Fibroblast of gingiva (primary cell): ENCODE results near the gene NR1H4.
"Not testable (repeated sequence)": the region's sequence is repeated elsewhere in the genome, so short reads cannot be mapped to it uniquely, and the experiment has no call there.

Experiments used
- DNase-seq: peaks from one replicate; pipeline ENCODE4 v3.0.0-alpha.2; 2011; ENCODE audit warnings: low read depth

Gene NR1H4

DNA sequence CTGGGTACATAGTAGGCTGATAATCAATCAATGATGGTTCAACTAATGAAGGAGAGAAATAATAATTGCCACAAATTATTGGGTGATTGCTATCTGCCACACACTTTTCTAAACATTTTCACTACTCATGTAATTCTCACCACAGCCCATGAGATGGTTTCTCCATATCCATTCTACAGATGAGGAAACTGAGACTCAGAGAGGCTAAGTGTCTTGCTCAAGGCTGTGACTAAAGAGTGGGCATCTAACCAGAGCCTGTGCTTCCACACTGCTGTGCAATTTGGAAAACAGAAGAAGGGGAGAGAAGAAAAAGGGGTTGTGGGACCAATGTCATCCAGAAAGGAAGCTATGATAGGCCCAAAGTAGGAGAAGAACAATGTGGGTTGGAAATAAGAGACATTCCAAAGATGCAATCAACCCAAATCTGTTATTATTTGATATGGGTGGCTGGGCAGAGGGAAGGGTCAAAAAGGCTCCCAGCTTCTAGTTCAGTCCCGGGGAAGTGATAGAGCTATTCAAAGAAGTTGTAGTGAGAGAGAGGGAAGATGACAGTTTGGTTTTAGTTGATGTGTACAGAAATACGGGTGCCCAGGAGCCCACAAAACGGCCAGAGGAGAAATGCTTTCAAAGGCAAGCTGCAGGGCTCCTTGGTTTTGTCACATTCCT, 483 bp upstream of the NR1H4 start:
- no peak for DNase-seq

DNA sequence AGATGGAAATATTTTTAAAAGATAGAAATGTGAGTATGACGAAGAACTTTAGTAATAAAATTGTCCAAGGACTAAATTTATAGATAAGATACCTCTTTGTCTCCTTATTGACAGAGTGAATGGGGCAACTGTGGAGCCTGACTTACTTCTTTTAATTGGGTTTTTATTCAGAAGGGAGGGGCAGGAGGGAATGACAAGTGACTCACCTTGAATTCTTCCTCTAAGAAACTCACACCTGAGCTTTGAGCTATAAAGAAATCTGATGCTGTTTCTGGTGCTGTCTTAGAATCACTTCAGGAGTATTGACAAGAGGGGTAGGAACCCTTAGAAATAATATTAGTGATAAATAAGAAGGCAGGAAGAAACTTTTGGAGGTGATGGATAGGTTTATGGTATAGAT, 951 bp downstream of the NR1H4 start:
- no peak for DNase-seq

DNA sequence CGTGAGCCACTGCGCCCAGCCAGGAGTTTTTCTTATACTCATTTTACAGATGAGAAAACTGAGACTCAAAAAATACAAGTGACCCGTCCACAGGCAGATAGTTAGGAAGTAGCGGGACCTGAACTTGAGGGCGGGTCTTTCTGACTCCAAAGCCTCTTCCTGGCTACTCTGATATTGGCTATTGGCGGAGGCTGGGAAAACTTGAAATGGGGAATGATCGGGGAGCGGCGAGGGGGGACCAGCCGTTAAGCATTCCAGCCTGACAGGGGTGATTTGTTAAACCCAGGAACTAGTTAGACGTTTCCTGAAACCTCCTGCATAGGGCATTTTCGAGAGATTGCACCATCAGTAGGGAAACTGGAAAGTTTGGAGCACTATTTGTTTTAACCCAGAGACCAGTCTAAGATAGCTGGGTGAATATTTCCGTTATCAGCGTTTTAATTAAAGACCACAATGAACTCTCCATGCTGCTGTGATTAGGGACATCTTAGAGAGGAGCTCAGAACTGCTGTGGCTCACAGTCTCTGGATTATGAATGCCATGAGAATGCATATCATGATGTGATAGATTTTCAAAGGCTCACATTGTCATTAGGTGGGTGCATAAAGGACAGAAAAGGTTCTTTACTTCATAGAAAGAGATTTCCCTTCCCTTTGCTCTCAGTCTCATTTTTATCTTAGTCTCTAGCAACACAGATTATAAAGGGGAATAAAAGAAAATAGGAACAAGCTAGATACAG, 2.5 kb downstream of the NR1H4 start:
- no peak for DNase-seq

GRCh38 chr12:100481021-100481420, 7.4 kb downstream of the NR1H4 start:
- no peak for DNase-seq

DNA sequence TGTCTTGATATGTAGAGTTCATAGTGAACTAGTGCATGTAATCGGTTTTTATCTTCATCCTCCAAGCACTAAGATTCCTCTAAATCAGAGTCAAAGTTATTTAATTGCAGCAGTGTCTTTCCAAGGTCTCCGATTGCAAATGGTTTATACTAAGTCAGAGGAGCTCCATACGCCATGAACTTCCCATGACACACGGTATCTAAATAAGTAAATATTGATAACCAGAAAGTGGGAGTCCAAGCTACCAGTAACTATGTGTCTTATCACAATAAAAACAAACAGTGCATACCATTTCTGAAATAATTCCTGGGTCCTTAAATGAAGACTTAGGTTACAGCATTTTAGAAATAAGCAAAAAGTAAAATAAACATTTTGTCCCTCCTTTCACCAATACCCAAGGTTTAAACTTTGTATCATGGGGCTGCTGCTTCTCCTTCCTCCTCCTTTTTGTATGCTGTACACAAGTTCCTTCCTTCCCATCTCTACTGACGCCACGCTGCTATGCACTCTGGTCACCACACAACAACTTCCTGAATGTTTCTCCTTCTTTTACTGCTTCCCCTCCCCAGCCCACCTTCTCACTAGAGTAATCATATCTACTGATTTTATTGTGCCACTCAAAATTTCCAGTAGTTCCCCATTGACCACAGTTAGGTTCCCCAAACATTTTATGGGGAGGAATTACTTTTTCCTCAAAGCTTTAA, 10.7 kb downstream of the NR1H4 start:
- DNase-seq, result no peak

DNA sequence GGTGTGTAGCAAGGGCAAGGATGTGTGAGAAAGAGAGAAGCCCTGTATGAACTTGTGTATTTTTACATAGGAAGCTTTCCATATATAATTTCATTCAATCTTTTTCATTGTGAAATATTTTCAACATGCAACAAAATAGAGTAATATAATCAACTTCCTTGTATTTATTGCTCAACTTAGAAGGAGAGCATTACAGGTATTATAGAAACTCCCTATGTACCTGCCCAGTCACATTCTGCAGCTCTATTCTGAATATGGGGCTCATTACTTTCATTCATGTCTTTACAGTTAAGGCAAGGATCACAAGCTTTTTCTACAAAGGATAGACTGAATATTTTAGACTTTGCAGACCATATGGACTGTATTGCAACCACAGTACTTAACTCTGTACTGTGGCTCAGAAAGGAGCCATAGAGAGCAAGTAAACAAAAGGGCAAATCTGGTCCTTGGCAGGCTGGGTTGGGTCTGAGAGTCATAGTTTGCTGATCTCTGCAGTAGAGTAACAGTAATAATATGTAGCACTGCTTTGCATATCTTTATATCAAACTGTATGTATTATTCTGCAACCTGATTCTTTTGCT, 11.3 kb downstream of the NR1H4 start:
- no peak for DNase-seq

DNA sequence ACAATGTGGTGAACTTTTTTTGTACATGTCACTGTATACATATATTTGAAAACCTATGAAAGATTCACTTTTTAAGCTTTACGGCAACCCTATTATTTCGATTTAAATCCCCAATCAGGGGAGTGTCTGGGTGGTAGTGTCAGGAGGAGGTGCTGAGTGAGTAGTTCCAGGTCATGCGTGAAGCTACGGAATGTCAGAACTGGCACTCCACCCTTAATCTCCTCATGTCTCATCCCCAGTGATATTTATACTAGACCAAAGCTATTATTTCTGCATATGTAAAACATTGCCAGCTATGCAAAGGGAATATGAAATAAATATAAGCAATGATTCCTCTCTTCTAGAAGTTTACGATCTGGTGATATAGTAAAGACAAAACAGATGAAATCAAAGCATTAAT, 12.3 kb downstream of the NR1H4 start:
- DNase-seq, result no peak

DNA sequence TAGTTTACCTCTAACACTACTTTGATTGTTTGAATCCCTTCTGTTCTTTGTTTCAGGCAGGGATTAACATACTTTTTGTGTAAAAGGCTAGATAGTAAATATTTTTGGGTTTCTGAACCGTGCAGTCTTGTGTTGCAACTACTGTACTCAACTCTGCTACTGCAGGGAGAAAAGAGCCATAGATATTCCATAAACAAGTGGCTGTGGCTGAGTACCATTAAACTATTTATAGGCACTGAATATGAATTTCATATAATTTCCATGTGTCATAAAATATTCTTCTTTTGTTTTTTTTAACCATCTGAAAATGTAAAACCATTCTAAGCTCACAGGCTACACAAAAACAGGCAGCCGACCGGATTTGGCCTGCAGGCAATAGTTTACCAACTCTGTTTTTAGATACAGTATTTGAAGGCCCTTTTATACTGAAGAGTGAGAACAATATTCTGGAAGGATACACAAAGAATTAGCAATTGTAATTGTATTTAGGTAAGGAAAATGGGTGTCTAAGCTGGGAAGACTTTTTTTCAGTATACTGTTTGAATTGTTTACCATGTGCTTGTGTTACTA, 15.7 kb downstream of the NR1H4 start:
- no peak for DNase-seq

DNA sequence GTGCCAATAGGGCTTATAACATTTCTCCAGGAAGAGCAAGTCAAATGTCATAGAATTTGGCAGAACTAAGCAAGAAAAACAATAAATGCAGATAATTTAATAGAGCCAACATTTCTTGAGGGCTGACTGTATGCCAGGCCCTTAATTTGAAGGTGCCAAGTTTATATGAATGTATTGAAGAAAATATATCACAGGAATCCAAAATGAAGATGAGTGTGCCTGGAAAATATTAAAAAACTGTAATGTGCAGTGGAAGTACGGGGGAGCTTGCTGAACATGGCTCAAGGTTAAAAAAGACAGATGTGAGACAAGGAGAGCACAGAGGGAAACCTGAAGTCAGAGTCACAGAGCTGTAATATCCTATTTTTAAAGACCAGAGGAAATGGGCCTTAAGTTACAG, 16.4 kb downstream of the NR1H4 start:
- DNase-seq, result no peak

- DNase-seq, result no peak
Measured at GRCh38 chr12:100491104-100491503, 17.4 kb downstream of the NR1H4 start.

GRCh38 chr12:100493396-100494012, 19.8 kb downstream of the NR1H4 start:
- DNase-seq, result no peak

GRCh38 chr12:100494026-100494425, 20.4 kb downstream of the NR1H4 start:
- no peak for DNase-seq

DNA sequence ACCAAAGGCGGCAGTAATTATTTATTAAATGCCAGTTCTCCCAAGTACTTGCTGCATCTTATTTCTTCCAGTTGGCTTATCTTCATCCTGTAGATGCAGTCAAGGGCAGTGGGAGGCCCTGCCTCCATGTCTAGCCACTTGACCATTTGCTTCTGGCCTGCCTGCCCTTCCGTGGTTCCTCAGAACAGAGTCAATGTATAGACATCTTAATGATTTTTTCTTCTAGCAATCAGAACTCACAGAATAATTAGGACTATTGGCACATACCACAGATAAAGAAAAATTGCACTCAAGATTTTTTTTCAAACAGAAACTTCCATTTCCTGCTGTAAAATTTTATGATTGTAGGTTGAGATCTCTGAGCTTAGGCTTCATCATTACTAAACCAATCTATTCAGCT, 20.9 kb downstream of the NR1H4 start:
- no peak for DNase-seq

DNA sequence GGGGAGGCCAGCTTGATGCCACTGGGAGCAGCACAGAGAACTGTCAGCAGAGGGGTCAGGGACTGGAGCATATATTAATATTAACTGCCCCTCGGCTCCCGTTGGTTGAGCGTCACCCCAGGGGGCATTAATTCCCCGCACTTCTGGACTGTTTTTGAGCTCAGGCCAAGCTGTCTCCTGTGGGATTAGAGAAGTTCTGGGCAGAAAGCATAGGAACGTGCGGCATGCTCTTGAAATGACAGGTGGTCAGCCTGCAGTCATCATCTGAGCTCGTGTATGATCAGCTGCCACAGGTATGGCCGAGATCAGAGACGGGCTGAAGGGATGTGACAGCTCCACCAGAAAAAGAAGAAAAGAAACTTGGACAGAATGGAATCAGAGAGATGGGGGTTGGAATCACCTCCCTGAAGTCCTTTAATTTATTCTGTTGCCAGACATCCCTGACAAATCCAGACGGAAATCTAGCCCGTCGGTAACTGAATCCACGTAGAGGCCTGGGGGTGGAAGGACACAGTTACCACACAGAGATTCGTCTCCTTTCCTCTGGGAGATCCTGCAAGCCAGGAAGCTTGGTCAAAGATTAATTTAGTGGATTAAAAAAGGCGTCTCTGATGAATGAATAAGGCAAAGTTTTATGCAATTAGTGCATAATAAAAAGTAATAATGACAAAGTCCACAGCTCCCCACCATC, 23.6 kb downstream of the NR1H4 start:
- DNase-seq, result no peak

DNA sequence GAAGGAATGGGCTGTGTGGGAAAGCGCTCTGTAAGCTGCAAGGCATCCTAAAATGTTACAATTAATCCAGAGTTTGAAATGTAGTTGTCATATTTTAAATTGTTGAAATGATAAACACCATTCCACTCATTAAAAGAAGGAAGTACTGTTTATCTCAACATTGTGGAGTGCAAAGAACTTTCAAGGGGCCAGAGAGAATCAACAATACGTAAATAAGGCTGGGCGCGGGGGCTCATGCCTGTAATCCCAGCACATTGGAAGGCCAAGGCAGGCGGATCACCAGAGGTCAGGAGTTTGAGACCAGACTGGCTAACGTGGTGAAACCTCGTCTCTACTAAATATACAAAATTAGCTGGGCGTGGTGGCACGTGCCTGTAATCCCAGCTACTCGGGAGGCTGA, 24.5 kb downstream of the NR1H4 start:
- DNase-seq, result no peak

DNA sequence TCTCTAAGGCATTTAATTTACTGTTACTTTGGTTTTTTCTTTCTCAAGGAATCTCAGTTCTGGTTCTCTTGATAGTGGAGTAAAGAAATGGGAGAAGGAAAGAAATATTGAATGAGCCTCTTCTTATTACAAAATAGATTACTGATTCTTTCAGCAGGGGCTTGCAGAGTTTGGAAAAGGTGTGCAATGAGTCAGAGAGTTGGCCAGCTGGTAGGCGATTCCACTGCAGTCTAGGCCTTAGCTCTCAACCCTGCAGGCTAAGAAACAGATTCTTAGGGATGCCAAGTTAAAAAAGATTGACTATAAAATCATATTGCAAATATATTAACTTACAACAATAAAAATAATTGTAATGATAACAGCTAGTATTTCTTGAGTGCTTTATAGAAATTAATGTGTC, 25.8 kb downstream of the NR1H4 start:
- no peak for DNase-seq

DNA sequence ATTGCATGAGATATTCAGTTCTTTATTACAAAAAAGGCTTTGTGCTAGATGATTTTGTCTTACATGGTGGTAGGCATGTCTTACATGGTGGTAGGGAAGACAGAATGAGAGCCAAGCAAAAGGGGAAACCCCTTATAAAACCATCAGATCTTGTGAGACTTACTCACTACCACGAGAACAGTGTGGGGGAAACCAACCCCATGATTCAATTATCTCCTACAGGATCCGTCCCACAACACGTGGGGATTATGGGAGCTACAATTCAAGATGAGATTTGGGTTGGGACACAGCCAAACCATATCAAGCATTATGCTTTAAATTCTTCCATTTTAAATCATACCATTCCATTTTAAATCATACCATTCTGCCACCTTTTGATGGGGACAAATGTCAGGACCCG, 29.1 kb downstream of the NR1H4 start:
- not testable (repeated sequence) for DNase-seq

- DNase-seq, result no peak
Measured at GRCh38 chr12:100503228-100503628, 29.6 kb downstream of the NR1H4 start.

- no peak for DNase-seq
Measured at GRCh38 chr12:100504804-100505203, 31.1 kb downstream of the NR1H4 start.

DNA sequence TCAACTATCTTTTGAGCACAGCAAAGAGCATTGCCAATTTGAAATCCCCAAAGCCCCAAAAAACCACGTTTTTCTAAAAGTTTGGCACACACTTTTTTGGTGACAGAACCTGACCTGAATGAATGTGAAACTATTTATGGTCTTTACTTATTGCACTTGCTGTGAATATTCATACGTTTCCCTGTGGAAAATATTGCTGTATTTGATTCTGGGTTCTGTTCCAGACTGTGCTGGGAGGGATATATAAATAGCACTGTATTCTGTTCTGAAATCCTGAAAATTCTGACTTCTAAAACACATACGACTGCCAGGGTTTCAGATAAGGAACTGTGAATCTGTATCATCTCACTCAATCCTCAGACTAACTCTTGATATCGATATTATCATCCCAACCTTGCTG, 35.1 kb downstream of the NR1H4 start:
- DNase-seq, result no peak

GRCh38 chr12:100512692-100513091, 39.0 kb downstream of the NR1H4 start:
- DNase-seq, result no peak

- DNase-seq, result no peak
Measured at GRCh38 chr12:100515968-100516367, 42.3 kb downstream of the NR1H4 start.
